Measurements from ENCODE around the gene PEBP1.

DNA sequence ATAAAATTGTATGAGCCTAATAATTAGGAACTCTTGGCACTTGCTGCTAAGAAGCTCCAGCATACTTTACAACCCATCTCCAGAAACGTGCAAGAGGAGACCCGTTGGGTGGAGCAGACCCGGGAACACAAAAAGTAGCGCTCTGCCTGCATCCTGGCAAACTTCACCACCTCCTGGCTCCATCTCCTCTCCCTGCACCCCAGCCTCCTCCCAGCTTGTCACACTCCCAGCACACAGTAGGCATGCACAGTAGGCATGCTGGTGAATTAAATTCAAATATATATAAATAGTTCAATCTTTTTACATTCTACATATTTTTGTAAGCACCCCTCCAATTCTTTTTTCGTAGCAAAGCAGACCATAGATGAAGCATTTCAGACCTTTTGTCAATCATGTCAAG is 33.3 kb upstream of the PEBP1 start:
- TF ChIP-seq POLR2A (IDR thresholded peaks at IDR 0.05; ENCODE audit: low read length) (no peak), GATA1 (IDR thresholded peaks at IDR 0.05; ENCODE audit: low read depth, low read length) (no peak)
